HepG2 (cell line): ENCODE results near the gene OASL. TPM values are rescaled to one million over a fixed set of nuclear protein-coding genes. Genes with fewer than 3 reads are reported as not detected.
A peak's percentile ranks its signal among the peaks of the same experiment; 100 is the strongest.

ENCODE experiments used
- ATAC-seq: fragments of 200-7000 bp; cut with Tn5 transposase; 3 replicates; pipeline ENCODE4 v1.9.1; 2020; ENCODE audit warnings: mild to moderate bottlenecking, moderate library complexity
- BruUV-seq: library from RNA; stranded (reverse); fragments of 400-500 nt; replicated peaks from 2 replicates; lab custom pipeline; 2021; lab: Mats Ljungman, UMichigan
- CTCF ChIA-PET: fragments of 300-600 bp; formaldehyde crosslinking; extraction: SDS; loops from one replicate; lab custom pipeline; 2021; ENCODE audit warnings: low total read pairs, inconsistent platforms, low intra/inter-chr PET ratio; lab: Yijun Ruan, JAX
- POLR2A ChIA-PET: fragments of 350-600 bp; sonication (Branson Sonifier 250); formaldehyde crosslinking; loops from one replicate; lab custom pipeline; 2020; ENCODE audit warnings: antibody characterized with exemption, inconsistent platforms; lab: Yijun Ruan, JAX
- DNase-seq: peaks from one replicate; pipeline ENCODE4 v3.0.0-alpha.2; 2015; ENCODE audit warnings: low spot score
- FAIRE-seq: peaks from 3 replicates; lab custom pipeline; 2011; peaks lifted over from hg19 to GRCh38; lab: Jason Lieb, UNC
- H2AFZ ChIP-seq: one replicate; pipeline ENCODE4 v1.6.1; 2011; ENCODE audit warnings: low read length, inconsistent platforms
- H3K27ac ChIP-seq: fragments of 300-600 bp; 3 replicates; pipeline ENCODE4 v1.8.0; 2011; ENCODE audit warnings: mixed run types, mild to moderate bottlenecking, mixed read lengths, low read length, inconsistent platforms; ENCODE audit not compliant: insufficient read depth; ENCODE audit errors: extremely low read length
- H3K27me3 ChIP-seq, 2 experiments: fragments of 200-600 bp in 1 of 2; 2 replicates in 1 of 2; 3 replicates in 1 of 2; pipeline versions ENCODE4 v1.6.0 to v1.8.0; 2011; ENCODE audit warnings: low read length in 2 of 2, mild to moderate bottlenecking in 2 of 2, moderate library complexity in 2 of 2, inconsistent platforms in 1 of 2; ENCODE audit not compliant: insufficient read depth in 2 of 2, control insufficient read depth in 1 of 2
- H3K36me3 ChIP-seq, 2 experiments: fragments of 200-600 bp in 1 of 2; replicated peaks in 1 of 2; 2 replicates in 1 of 2; 3 replicates in 1 of 2; pipeline versions ENCODE4 v1.5.1 to v1.8.0; 2011; ENCODE audit warnings: low read length in 2 of 2, inconsistent platforms in 1 of 2; ENCODE audit not compliant: insufficient read depth in 2 of 2, control insufficient read depth in 1 of 2
- H3K4me1 ChIP-seq: 2 replicates; pipeline ENCODE4 v1.5.1; 2012; ENCODE audit warnings: low read length, inconsistent platforms; ENCODE audit not compliant: insufficient read depth
- H3K4me2 ChIP-seq: 2 replicates; pipeline ENCODE4 v1.6.0; 2011; ENCODE audit warnings: low read depth, low read length, inconsistent platforms
- H3K4me3 ChIP-seq, 3 experiments: fragments of 200-600 bp in 1 of 3; sonication (generic), shearing (Covaris generic) in 1 of 3; replicated peaks in 1 of 3; 2 replicates each; pipeline ENCODE4 v1.5.1; 2011 to 2016; ENCODE audit warnings: low read length in 3 of 3, inconsistent platforms in 2 of 3, low read depth in 2 of 3, mild to moderate bottlenecking in 2 of 3, control low read depth in 1 of 3, mixed read lengths in 1 of 3; ENCODE audit not compliant: insufficient read depth in 1 of 3
- H3K79me2 ChIP-seq: one replicate; pipeline ENCODE4 v1.6.1; 2011; ENCODE audit warnings: low read length, inconsistent platforms; ENCODE audit not compliant: insufficient read depth
- H3K9ac ChIP-seq: 2 replicates; pipeline ENCODE4 v1.6.0; 2011; ENCODE audit warnings: mild to moderate bottlenecking, low read depth, low read length, inconsistent platforms; ENCODE audit not compliant: insufficient read depth
- H3K9me3 ChIP-seq: 2 replicates; pipeline ENCODE4 v1.5.1; 2012; ENCODE audit warnings: mild to moderate bottlenecking, low read length
- H4K20me1 ChIP-seq: 2 replicates; pipeline ENCODE4 v1.6.0; 2011; ENCODE audit warnings: inconsistent platforms, mild to moderate bottlenecking, low read length, moderate library complexity; ENCODE audit not compliant: insufficient read depth
- AGO2 ChIP-seq: fragments of 200-400 bp; formaldehyde crosslinking; optimal IDR thresholded peaks from 2 replicates; pipeline ENCODE3; 2017; ENCODE audit warnings: mild to moderate bottlenecking, low read depth, low read length, moderate library complexity
- FOSL1 ChIP-seq: sonication (generic); formaldehyde crosslinking; IDR thresholded peaks from 2 replicates; pipeline ENCODE4 v1.9.0; 2021; ENCODE audit warnings: missing genetic modification reagents, borderline replicate concordance
- KMT2A ChIP-seq: sonication (generic); formaldehyde crosslinking; IDR thresholded peaks from 2 replicates; pipeline ENCODE4 v1.4.0; 2020; ENCODE audit warnings: missing genetic modification reagents
- MED8 ChIP-seq: sonication (generic); formaldehyde crosslinking; IDR thresholded peaks from 2 replicates; pipeline ENCODE4 v1.8.1; 2023; ENCODE audit warnings: mild to moderate bottlenecking, missing genetic modification reagents; ENCODE audit not compliant: insufficient replicate concordance
- POLR2A ChIP-seq, 2 experiments: IDR thresholded peaks; 2 replicates each; pipeline ENCODE4 v1.6.1; 2011; ENCODE audit warnings: low read depth in 2 of 2, low read length in 2 of 2, mild to moderate bottlenecking in 1 of 2, moderate library complexity in 1 of 2; ENCODE audit not compliant: insufficient read depth in 1 of 2
- POLR2G ChIP-seq: fragments of 200-400 bp; formaldehyde crosslinking; IDR thresholded peaks from 2 replicates; pipeline ENCODE4 v1.6.1; 2018; ENCODE audit warnings: mild to moderate bottlenecking, low read depth, low read length, moderate library complexity
- RBFOX2 ChIP-seq: fragments of 200-400 bp; formaldehyde crosslinking; IDR thresholded peaks from 2 replicates; pipeline ENCODE4 v1.6.1; 2017; ENCODE audit warnings: low read depth, mild to moderate bottlenecking, low read length
- SP2 ChIP-seq: sonication (generic); formaldehyde crosslinking; IDR thresholded peaks from 2 replicates; pipeline ENCODE4 v1.5.1; 2020; ENCODE audit warnings: mild to moderate bottlenecking, missing genetic modification reagents
- WGBS: methylation state at CpG from one replicate; pipeline ENCODE4 v1.1.6; 2017; ENCODE audit warnings: low lambda C conversion rate; 5-methylcytosine and 5-hydroxymethylcytosine counted together
- in situ Hi-C: cut with HindIII; loops from 2 replicates; pipeline ENCODE4 v1.10.0; 2017; ENCODE audit warnings: low pct_unique_long_range_greater_than_20kb; ENCODE audit not compliant: extremely low pct_ligation_motif_present
- intact Hi-C: fragments of 100-400 bp; cut with micrococcal nuclease; formaldehyde crosslinking; loops from one replicate; pipeline ENCODE4 v1.10.0; 2022; ENCODE audit not compliant: unreplicated experiment
- polyA plus RNA-seq, 8 experiments: library from polyadenylated mRNA; depleted of rRNA in 3 of 8; stranded (reverse) in 7 of 8; unstranded in 1 of 8; fragments of >200 nt; fragmentation: Illumina TruSeq in 4 of 8; extraction: Trizol in 4 of 8; gene quantifications; 2 replicates each; pipeline versions ENCODE4 v1.2.1 to v1.2.3, GENCODE V29; 2011 to 2016; ENCODE audit warnings: low read depth in 4 of 8, missing spikeins in 1 of 8, mixed read lengths in 1 of 8; ENCODE audit not compliant: insufficient read depth in 1 of 8
- total RNA-seq, 5 experiments: library from RNA; depleted of rRNA; stranded (reverse); fragments of >200 nt; fragmentation: Illumina TruSeq; extraction: Trizol; gene quantifications; 2 replicates each; pipeline ENCODE4 v1.2.3, GENCODE V29; 2016; ENCODE audit warnings: low read depth in 1 of 5

Gene OASL
- total and polyA plus RNA-seq, 2 of the 13 experiments (the other 11 are each of a cell fraction or from before 2014, with no cell fraction given) = 0.11 to 0.22 TPM

- ATAC-seq (no peak; the same call in 2 of the 3 replicates), FAIRE-seq (no peak), DNase-seq (no peak)
- WGBS = 100% methylated on average over 7 of the region's 15 CpGs
- no peak overlapping the region for H3K27ac ChIP-seq
- no peak overlapping the region for H2AFZ ChIP-seq
- H3K9ac ChIP-seq = no peak overlapping the region
- intact Hi-C loops = no loop called here
- H3K79me2 ChIP-seq = no peaks in the 10 kb centered on the region
- peaks cover 57 to 90% of the 10 kb centered on the region in 2 experiments for H3K36me3 ChIP-seq
- H3K4me1 ChIP-seq = 0 out of 2 replicates have a peak, but pooled peaks cover 7% of the 10 kb centered on the region
- no peak overlapping the region for H3K4me2 ChIP-seq
- no peak overlapping the region for H3K4me3 ChIP-seq
- TF ChIP-seq AGO2 = peak; percentile 88
- TF ChIP-seq POLR2G = 0 out of 2 replicates have a peak, but pooled peaks have one; percentile 34
- no peak for TF ChIP-seq MED8 (CRISPR knock-in tag)
- TF ChIP-seq RBFOX2 = peak; percentile 68
- no peak for TF ChIP-seq FOSL1 (CRISPR knock-in tag)
- H4K20me1 ChIP-seq = no peaks in the 10 kb centered on the region
- CTCF ChIA-PET = no interaction called here
- H3K9me3 ChIP-seq = no peaks in the 10 kb centered on the region
- no TSS peak for BruUV-seq
- H3K27me3 ChIP-seq = no peaks in the 10 kb centered on the region
- in situ Hi-C loops = no loop called here
- POLR2A ChIA-PET = interaction anchor here (1.2 to 5.5 kb wide), 4 partner anchors 8 to 21 kb away, joined by 3 to 56 read pairs (median 16); partner anchors contain the start of gene HNF1A
Measured at GRCh38 chr12:120994059-120994458, 45.0 kb downstream of the OASL start.

GRCh38 chr12:120993496-120993895 is 45.5 kb downstream of the OASL start:
- BruUV-seq = no TSS peak
- H3K27me3 ChIP-seq = no peaks in the 10 kb centered on the region
- peaks cover 56 to 90% of the 10 kb centered on the region in 2 experiments for H3K36me3 ChIP-seq
- CTCF ChIA-PET = no interaction called here
- 94% methylated on average over 11 of the region's 11 CpGs for WGBS
- no peak for DNase-seq
- H3K27ac ChIP-seq = no peak overlapping the region
- H3K9ac ChIP-seq = no peak overlapping the region
- POLR2A ChIA-PET = interaction anchor here (0.8 to 5.5 kb wide), 5 partner anchors 9 to 21 kb away, joined by 3 to 56 read pairs (median 15); partner anchors contain the start of gene HNF1A
- 0 out of 2 replicates have a peak, but pooled peaks cover 8% of the 10 kb centered on the region for H3K4me1 ChIP-seq
- in situ Hi-C loops (no loop called here), intact Hi-C loops (no loop called here)
- H2AFZ ChIP-seq = no peak overlapping the region
- H4K20me1 ChIP-seq = no peaks in the 10 kb centered on the region
- no peak for FAIRE-seq
- H3K4me2 ChIP-seq = no peak overlapping the region
- H3K4me3 ChIP-seq = no peak overlapping the region
- no peak for ATAC-seq
- H3K79me2 ChIP-seq = no peaks in the 10 kb centered on the region
- no peaks in the 10 kb centered on the region for H3K9me3 ChIP-seq
- no peak for TF ChIP-seq KMT2A (CRISPR knock-in tag)
- peak in 1 of 2 experiments; percentile 14; a peak in 1 of 4 replicates for TF ChIP-seq POLR2A (IDR thresholded peaks at IDR 0.05; ENCODE audit: insufficient read depth in 1 of 2, low read depth in 2 of 2, low read length in 2 of 2)
- TF ChIP-seq SP2 (CRISPR knock-in tag) = no peak
